RWPE1 (cell line): ENCODE results near the gene CERS4.

Experiments
- CTCF ChIA-PET: fragments of 350-600 bp; sonication (Branson Sonifier 250); formaldehyde crosslinking; extraction: SDS; loops from one replicate; lab custom pipeline; 2021; lab: Yijun Ruan, JAX
- POLR2A ChIA-PET: fragments of 400-600 bp; formaldehyde crosslinking; extraction: SDS; loops from one replicate; lab custom pipeline; 2020; ENCODE audit warnings: antibody characterized with exemption; ENCODE audit not compliant: low non-redundant PET; lab: Yijun Ruan, JAX
- DNase-seq: peaks from one replicate; pipeline ENCODE4 v3.0.0; 2012; ENCODE audit warnings: low spot score
- H3K27ac ChIP-seq: fragments of 450-650 bp; 2 replicates; pipeline ENCODE4 v1.5.1; 2017
- CTCF ChIP-seq: fragments of 450-650 bp; conservative IDR thresholded peaks from 2 replicates; pipeline ENCODE4 v1.5.1; 2017; ENCODE audit warnings: low read depth, mild to moderate bottlenecking

Gene CERS4

GRCh38 chr19:8311461-8312260 is 102.5 kb downstream of the CERS4 start:
- ChIA-PET POLR2A (no interaction called here), CTCF (interaction anchor here (0.5 to 0.6 kb wide), 2 partner anchors 19 to 186 kb away, joined by 3 to 4 read pairs; no protein-coding TSS in a partner anchor)
- DNase-seq = no peak
- H3K27ac ChIP-seq = peak overlapping the region; percentile 75
- no peak for TF ChIP-seq CTCF
